ENCODE results near the gene WFDC8.

GRCh38 chr20:45527294-45527693 lies 51.8 kb downstream of the WFDC8 start:
- TF ChIP-seq POLR2AphosphoS5 (IDR thresholded peaks at IDR 0.05; ENCODE audit: borderline replicate concordance, low read depth, low read length) (no peak), EZH2 (IDR thresholded peaks at IDR 0.05) (no peak), FOXP2 (optimal IDR thresholded peaks at IDR 0.05; ENCODE audit: control extremely low read depth, extremely low read length, insufficient read depth) (no peak)

Measured in SK-N-MC (cell line).